ENCODE results near the gene TRAPPC5.

The TRAPPC5 gene

DNA sequence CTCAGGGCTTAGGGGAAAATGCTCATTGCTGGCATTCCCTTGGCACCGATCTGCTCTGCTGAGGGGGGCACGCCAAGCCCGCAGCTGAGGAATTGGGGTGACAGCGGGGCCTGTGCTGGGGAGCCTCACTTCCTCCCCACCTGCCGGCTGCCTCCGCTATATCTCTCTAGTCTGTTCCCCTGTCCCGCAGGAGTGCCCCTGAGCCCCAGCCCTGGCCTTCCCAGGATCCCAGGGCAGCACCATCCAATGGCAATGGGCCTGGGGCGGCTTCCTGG, 34.3 kb upstream of the TRAPPC5 start:
- DNase-seq, result no peak

DNA sequence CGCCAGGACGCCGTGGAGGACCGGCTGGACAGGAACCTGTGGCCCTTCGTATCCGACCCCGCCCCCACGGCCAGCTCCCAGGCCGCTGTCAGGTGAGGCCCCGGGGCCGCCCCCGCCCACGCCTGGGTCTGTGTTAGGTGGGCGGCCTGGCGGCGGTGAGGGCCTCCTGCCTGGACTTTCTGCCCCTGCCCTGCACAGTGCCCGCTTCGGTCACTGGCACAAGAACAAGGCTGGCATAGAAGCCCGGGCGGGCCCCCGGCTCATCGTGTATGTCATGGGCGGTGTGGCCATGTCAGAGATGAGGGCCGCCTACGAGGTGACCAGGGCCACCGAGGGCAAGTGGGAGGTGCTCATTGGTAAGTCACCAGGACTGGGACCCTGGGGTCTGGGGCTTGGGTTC, 33.5 kb upstream of the TRAPPC5 start:
- DNase-seq, result no peak

DNA sequence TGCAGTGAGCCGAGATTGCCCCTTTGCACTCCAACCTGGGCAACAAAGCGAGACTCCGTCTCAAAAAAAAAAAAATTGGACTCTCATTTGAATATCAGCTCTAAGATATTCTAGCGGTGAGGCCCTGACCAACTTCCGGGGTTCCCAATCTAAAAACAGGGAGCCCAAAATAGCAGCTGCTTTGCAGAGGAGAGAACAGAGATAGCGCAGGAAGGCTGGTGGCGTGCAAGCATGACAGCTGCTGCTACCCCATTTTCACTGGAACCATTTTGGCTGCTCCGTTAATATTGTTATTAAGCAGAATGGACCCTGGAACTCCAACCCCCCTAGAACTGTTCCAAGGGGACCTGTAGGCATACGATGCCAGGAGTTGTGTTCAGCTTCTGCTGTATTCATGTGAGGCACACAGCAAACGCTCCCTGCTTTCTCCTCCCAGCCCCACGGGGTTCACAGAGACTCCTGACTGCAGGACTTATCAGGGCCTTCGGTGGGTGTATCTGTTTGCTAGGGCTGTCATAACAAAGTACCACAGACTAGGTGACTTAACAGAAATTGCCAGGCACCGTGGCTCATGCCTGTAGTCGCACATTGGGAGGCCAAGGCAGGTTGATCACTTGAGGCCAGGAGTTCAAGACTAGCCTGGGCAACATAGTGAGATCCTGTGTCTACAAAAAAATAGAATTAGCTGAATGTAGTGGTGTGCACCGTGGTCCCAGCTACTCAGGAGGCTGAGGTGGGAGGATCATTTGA, 32.2 kb upstream of the TRAPPC5 start:
- DNase-seq, result no peak

DNA sequence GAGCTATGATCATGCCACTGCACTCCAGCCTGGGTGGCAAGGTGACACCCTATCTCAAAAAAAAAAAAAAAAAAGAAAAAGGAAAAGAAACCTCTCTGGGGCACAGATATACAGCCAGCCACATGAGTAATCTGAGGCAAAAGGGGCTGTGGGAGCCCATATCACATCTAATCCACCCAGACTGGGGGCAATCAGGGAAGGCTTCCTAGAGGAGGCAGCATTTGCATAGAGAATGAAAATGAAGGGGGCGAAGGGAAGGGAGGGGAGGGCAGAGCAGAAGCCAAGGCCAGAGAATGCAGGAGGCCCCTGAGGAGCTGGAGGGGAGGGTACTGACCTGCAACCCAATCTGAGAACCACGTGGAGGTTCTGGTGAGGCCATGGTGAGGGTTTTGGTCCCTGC, 30.5 kb upstream of the TRAPPC5 start:
- DNase-seq, result no peak

DNA sequence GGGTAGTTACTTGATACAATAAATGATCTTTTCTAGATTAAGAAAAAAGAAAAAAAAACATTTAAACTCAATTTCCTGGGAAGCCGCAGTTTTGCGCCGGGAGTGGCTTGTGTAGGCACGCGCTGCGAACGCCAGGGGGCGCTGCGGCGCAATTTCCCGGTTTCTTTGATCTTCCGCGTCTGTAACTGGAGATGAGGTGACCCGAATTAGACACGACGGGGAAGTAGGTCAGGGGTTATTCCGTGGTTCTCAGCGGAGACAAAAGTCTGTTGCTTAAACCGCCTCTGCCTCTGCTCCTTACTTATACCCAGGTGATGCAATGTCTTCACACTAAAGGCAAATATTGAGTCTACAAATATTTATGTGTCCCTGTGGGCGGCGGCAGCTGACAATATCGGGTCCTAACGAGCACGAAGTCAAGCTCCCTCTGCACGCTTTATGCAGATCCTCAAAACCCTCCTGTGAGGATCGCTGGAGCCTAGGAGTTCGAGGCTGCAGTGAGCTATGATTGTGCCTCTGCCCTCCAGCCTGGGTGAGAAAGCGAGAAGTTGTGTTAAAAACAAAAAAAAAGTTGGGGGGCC, 28.5 kb upstream of the TRAPPC5 start:
- DNase-seq, result peak; percentile 97

DNA sequence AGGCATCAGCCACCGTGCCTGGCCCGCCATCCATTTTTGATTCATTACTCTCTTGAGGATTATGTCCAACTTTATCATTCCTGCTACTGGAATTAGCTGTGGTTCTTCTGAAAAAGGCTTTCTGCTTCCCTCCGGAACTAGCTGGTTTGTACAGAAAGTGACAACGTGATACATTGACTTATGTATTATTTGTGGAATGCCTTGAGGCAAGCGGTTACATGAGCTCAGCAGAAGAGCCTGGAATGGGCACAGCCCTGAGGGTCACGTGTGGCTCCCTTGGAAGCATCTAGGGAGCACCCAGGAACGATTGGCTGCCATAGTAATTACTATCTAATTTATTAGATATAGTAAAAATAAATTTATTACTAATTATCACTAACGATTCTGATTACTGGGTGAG, 26.2 kb upstream of the TRAPPC5 start:
- DNase-seq, result no peak

DNA sequence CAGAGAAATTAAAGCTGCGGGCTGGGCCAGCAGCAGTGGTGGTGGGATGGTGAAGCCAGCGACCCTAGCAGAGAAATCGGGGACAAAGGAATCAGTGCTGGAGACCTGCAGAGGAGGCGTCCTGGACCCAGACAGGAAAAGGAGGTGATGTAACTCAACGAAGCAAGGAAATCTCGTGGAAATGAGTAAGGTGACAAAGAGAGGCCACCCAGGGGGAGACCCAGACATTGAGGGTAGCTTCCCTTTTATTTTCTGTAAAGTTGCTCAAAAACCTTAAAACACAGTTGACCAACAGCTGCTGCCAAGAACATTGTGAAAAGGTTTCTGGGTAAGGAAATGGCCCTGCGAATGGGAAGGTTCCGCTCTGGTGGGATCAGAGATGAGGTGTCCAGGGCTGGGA, 25.1 kb upstream of the TRAPPC5 start:
- peak; percentile 71 for DNase-seq

DNA sequence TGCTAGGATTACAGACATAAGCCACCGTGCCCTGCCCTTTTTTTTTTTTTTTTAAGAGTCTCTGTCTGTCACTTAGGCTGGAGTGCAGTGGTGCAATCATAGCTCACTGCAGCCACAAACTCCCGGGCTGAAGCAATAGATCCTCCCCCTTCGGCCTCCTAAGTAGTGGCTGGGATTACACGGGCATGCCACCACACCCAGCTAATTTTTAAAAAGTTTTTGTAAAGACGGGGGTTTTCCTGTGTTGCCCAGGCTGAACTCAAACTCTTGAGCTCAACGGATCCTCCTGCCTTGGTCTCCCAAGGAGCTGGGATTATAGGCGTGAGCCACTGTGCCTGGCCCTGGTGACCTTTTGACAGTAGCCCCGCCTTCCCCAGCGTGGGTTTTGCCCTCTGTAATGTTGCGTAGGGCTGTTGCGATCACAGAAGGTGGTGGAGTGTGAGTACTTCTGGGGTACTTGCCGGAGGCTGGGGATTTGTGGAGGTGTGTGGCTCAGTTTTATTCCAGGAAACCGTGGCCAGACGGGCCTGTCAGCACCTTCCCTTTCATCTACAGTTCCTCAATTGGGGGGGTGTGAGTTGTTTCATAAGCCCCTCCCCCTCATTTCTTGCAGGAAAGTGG, 23.4 kb upstream of the TRAPPC5 start:
- DNase-seq, result peak; percentile 56

DNA sequence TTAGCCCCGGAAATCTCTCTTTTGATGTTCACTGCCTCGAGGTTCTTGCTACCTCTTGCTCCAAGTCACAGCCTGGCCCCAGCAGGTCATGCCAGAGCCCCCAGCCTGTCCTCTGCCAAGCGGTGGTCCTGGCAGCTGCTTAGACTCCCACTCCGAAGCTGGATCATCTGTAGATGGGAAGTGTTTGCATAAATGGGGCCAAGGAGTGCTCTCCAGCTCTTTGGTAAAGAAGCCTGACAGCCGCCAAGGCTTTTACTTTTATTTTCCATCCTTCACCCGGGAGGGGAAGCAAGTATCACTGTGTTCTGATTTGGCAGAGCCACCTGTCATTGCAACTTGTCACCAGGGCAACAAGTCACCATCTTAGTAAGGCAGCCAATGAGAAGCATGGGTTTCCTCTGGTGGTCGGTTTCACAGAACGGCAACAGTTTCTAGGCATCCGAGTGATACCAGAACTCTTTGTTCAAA, 22.4 kb upstream of the TRAPPC5 start:
- DNase-seq, result no peak

DNA sequence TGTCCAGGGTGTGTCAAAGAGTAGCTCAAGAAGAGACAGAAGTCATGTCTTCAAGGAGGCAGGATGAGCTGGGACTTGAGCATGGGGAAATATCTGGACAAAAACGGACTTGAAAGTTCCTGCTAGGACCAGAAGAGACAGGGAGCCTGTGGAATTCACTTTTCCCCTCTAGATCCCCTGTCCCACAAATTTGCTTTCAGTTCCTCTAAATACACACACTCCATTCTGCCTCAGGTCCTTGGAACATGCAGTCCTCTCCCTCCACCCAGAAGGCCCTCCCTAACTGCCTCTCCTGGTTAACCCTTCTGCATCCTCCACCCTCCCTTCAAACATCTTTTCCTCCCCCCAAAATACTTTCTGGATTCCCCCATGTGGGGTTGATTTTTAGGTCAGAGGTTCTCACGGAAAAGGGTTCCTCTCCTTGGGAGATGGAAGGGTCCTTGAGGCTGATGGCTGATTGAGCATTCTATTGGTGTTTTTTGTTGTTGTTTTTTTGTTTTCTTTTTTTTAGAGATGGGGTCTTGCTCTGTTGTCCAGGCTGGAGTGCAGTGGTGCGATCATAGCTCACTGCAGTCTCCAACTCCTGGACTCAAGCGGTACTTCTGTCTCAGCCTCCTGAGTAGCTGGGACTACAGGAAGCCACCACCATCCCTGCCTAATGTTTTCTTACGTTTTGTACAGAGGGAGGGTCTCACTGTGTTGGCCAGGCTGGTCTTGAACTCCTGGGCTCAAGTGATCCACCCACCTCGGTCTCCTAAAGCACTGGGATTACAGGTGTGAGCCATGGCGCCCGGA, 18.7 kb upstream of the TRAPPC5 start:
- no peak for DNase-seq

DNA sequence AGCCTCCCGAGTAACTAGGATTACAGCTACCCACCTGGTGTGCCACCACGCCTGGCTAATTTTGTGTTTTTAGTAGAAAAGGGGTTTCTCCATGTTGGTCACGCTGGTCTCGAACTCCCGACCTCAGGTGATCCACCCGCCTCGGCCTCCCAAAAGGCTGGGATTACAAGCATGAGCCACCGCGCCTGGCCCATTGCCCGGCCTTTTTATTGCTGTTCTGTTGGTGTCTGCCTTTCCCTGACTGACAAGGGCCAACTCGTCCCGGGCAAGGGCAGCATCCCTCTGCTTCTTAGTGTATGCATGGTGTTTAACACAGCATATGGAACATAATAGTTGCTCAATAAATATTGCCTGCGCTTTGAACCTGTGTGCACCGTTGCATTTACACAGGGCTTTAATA, 18.0 kb upstream of the TRAPPC5 start:
- no peak for DNase-seq

DNA sequence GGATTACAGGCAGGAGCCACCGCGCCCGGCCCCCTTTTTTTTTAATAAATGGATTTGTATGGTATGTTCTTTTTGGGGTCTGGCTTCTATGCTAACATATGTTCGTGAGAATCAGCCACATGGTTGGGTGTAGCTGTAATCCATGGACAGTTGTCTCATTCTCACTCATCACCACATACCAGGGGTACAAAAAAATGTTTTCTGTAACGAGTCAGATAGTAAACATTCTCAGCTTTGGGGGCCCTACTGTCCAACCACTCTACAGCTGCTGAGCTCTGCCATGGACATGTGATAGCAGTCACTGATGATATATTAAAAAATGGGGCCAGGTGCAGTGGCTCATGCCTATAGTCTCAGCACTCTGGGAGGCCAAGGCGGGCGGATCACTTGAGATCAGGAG, 16.9 kb upstream of the TRAPPC5 start:
- DNase-seq, result no peak

DNA sequence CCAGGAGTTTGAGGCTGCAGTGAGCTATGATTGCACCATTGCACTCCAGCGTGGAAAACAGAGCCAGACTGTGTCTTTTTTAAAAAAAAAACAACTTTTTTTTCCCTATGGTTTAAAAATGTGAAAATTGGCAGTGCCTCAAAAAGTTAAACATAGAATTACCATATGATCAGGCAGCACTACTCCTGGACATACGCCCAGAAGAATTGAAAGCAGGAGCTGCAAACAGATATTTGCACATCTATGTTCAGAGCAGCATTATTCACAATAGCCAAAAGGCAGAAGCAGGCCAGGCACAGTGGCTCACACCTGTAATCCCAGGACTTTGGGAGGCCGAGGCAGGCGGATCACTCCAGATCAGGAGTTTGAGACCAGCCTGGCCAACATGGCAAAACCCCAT, 15.6 kb upstream of the TRAPPC5 start:
- DNase-seq, result no peak

DNA sequence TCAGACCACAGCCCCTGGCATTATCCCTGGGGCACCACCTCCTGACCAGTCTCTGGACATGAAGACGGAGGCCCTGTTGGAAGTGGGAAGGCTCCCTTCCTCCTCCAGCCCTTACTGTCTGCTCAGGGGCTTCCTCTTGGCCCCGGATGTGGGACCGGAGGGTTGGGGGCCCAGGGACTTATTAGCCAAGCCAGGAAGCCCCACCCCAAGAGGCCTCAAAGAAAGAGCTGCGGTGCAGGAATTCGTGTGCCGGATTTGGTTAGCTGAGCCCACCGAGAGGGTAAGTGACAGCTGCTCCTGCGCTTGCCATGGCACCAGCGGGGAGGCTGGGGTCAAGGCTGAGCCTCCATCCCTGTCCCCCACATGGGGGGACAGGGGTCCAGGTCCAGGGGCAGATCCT, 11.8 kb upstream of the TRAPPC5 start, which contains the start of gene RETN:
TSS of gene RETN (plus strand) at position 208 of the 400 bp plus-strand sequence. CDS start 278 bp downstream, outside the sequence.
- no peak for DNase-seq

DNA sequence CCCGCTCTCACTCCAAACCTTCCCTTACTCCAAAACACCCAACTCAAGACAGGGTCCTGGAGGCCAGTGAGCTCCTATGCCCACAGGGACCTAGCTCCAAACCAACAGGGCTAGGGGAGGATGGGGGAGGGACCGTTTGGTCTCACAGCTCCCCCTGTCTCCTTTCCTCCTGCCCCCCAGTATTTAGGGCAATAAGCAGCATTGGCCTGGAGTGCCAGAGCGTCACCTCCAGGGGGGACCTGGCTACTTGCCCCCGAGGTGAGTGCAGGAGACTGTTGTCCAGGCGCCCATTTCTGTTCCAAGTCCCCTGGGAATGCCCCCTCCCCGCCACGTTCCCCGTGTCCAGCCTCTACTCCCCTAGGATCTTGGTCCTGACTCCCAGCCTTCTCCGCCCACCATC, 11.0 kb upstream of the TRAPPC5 start:
- DNase-seq, result no peak

DNA sequence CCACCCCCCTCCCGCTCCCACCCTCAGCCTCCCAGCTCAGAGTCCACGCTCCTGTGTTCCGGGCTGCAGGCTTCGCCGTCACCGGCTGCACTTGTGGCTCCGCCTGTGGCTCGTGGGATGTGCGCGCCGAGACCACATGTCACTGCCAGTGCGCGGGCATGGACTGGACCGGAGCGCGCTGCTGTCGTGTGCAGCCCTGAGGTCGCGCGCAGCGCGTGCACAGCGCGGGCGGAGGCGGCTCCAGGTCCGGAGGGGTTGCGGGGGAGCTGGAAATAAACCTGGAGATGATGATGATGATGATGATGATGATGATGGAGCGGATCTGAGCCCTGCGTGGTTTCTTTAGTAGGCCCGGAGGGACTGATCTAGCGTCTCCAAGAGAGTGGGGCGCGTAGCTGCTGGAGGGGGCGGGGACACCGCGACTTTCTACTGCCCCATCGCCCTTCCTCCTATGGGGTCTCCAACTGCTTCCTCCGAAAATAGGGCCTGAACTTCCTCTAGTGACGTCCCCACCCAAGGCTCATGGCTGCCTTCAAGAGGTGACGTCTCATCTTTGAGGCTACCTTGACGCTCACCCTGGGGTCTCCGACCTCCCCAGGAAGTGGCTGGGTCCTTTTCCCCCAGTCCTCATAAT, 10.4 kb upstream of the TRAPPC5 start:
- DNase-seq, result no peak

DNA sequence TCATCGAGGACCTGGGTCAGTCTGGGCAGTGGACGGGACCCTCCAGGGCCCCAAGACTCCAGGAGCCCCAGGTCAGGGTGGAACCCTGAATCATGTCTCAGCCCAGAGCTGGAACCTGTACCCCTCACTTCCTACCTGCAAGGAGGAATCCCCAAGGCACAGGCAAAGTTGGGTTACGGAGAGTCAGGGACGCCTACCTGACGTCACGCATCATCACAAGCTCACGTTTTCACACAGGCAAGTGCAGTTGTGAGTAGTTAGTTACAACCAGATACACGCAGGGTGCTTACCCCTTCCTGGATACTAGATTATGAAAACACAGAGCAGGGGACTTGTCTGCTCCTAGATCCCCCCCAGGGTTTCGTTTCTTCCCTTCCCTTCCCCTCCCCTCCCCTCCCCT, 9.8 kb upstream of the TRAPPC5 start:
- no peak for DNase-seq

DNA sequence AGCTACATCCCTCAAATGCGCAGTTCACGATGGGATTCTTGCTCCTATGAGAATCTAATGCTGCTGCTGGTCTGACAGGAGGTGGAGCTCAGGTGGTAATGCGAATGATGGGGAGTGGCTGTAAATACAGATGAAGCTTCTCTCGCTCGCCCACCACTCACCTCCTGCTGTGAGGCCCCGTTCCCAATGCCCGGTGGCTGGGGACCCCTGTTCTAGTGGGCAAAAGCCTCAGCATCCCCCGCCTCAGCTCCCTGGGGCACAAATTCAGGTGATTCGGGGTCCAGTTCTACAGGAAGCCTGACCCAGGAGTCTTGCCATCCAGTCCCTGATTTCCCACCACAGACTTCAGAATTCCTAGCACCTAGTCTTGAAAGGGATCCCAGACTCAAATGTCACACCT, 8.1 kb upstream of the TRAPPC5 start:
- no peak for DNase-seq

DNA sequence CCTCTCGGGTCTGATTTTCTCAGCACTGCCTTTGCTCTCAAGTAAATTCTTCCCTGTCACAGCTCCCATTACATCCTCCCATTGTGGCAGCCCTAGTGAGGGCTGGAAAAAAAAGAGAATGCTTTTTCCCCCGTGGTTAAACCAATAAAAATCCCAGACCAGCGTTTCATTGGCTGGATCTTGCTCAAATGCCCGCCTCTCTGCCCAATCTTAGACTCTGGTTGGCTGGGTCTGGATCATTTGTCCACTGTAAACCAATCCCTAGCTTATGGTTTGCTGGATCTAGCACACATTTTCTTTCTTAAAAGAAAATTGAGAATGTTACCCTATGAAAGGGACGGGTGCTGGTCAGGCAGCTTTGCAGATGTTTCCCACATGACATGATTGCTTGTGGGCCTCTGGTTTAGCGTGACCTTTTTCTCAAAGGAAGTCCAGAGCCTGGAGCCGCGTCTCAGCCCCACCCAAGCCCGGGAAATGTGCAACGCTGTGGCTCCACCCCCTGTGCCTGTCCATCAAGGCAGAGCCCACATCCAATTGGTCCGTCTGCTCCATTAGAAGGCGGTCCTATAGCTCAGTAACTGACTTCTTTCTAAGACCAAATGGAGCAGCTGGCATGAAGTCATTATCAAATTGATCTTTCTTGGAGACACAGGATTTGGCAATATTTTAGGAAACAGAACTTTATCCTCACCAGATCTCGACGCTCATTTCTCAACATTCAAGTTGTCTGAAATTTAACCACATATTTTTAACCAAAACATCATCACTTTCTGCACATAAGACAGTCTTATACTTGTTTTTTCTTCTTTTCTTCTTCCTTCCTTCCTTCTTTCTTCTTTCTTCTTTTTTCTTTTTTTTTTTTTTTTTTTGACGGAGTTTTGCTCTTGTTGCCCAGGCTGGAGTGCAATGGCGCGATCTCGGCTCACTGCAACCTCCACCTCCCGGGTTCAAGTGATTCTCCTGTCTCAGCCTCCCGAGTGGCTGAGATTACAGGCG, 6.3 kb upstream of the TRAPPC5 start:
- DNase-seq, result peak; percentile 86

DNA sequence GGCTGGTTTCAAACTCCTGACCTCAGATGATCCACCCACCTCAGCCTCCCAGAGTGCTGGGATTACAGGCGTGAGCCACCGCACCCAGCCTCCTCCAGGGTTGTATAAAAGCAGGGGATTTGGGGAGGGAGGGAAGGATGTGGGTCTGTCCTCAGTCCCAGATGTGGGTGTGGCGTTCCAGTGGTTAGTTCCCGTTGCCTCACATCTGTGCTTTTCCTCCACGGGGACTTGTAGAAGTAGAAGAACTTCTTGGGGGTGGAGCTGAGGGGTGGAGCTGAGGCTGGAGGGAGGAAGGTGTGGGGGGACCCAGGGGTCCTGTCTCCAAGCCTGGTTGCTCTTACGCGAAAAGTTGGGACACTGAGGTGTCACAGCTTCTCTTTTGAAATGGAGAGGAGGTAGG, 4.3 kb upstream of the TRAPPC5 start:
- DNase-seq, result peak; percentile 73

DNA sequence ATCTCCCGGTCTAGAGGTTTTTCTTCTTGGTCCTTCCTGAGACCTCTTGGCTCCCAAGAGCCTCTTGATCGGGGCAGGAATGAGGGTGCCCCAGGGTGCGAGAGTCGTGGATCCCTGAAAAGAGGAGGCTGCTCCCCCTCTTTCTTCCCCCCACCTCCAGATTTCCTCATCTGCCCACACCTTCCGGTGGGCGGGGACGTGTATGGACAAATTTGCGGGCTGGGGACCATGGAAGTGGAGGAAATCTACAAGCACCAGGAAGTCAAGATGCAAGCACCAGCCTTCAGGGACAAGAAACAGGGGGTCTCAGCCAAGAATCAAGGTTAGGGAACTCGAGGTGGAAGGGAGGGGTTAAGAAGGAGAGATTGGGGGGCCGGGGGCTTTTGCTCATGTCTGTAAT, 3.8 kb upstream of the TRAPPC5 start, which contains the start of gene MCEMP1:
TSS of gene MCEMP1 (plus strand) at position 237 of the 400 bp plus-strand sequence. CDS start at position 268, 31 bp downstream.
- no peak for DNase-seq

Data from SIG-M5 (cell line).